ENCODE results near the gene FBXO10.
A peak's percentile ranks its signal among the peaks of the same experiment; 100 is the strongest.
"Not testable (repeated sequence)": the region's sequence is repeated elsewhere in the genome, so short reads cannot be mapped to it uniquely, and the experiment has no call there.

Gene FBXO10, protein sequence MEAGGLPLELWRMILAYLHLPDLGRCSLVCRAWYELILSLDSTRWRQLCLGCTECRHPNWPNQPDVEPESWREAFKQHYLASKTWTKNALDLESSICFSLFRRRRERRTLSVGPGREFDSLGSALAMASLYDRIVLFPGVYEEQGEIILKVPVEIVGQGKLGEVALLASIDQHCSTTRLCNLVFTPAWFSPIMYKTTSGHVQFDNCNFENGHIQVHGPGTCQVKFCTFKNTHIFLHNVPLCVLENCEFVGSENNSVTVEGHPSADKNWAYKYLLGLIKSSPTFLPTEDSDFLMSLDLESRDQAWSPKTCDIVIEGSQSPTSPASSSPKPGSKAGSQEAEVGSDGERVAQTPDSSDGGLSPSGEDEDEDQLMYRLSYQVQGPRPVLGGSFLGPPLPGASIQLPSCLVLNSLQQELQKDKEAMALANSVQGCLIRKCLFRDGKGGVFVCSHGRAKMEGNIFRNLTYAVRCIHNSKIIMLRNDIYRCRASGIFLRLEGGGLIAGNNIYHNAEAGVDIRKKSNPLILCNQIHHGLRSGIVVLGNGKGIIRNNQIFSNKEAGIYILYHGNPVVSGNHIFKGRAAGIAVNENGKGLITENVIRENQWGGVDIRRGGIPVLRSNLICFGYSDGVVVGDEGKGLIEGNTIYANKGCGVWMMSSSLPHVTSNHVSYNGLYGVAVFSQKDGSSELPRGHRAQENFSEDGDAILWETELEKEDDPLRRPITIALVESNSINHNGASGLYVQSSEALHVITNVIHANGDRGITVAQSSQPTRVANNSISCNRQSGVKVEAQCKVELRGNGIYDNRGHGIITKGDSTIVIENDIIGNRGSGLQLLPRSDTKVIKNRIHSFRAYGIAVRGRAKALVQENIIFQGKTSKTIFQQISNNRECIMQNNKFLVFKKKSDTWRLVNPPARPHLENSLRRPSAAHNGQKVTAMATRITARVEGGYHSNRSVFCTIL
- total RNA-seq = 1.2 to 1.6 reads per million in 2 donors

DNA sequence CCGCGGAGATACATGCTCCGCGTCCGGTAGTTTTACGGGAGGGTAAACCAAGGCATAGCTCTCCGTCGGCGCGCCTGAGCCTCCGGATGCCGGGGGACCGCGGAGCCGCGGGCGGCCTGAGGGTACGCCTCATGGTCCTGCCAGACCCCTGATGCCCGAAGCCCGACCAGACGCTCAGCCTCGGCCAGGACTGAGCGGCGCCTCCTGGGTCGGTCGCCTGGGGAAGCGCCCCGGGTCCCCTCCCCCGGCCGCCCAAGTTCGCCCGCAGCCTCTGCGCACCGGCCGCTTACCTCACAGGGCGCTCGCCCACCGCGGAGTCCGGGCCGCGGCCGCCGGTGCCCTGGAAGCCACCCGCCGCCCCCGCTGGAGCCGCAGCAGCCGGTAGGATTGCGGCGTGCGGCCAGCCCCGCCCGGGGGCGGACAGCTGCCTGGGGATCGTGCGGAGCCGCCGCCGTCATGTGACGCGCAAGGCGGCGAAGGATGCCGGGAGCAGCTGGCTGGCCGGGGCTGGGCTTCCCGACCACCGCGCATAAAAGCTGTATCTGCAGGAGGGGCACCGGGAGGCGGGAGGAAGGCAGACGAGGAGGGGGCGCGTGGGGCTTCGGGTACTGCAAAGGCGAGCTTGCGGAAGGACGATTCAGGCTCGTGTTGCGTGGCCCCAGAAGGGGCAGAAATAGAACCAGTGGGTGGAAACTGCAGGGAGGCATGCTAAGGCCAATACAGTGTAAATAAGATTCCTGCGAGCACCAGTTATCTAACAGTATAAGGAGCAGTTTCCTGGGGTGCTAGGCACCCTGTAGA lies at the start of gene FBXO10:
Gene FBXO10, minus strand, starts transcription at position 460 of the 801 bp plus-strand sequence. CDS start 34,612 bp downstream, outside the sequence.
- DNase-seq = peak in 3 of 5 experiments; percentile 16 to 67 (median 39)

DNA sequence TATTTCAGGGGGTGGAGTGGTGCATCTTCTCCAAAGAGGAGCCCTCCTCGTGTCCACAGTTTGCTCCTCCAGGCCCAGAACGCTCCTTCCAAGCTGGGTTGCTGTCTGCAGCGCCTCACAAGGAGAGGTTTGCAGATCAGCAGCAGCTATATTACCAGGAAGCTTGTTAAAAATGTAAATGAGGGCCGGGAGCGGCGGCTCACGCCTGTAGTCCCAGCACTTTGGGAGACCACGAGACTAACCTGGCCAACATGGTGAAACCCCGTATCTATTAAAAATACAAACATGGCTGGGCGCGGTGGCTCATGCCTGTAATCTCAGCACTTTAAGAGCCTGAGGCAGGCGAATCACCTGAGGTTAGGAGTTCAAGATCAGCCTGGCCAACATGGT lies 49.6 kb upstream of the FBXO10 start:
- no peak for DNase-seq

DNA sequence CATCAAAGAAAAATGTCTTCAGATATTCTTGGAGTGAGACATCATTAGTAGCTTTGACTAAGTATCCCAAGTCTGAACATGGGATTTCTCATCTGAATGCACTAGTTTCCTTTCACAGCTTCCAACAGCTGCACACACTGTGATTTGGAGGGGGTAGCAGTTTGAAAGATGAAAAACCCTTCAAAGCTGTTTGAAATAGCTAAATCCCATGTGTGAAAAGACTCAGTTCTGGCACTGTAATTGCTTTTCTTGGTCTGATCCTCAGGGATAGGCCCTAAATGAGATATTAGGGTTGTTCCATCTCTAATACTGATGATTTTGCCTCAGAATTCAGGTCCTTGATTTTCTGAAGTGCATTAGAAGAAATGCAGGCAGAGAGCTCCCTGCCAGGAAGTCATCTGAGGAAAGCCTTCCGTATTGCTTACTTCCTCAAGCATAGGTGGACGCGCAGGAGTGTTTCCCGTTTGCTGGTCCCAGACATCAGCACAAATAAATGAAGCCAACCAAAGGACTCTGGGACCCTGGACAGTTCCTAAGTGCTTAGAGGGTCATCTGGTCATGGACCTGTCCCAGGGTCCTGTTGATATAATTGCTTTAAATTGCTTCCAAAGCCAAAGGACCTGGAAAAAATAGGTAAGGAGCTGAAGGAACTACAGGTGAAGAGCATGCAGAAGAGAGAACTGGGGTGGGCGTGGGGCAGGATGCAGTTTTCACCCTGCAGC lies 49.0 kb upstream of the FBXO10 start:
- no peak for DNase-seq

DNA sequence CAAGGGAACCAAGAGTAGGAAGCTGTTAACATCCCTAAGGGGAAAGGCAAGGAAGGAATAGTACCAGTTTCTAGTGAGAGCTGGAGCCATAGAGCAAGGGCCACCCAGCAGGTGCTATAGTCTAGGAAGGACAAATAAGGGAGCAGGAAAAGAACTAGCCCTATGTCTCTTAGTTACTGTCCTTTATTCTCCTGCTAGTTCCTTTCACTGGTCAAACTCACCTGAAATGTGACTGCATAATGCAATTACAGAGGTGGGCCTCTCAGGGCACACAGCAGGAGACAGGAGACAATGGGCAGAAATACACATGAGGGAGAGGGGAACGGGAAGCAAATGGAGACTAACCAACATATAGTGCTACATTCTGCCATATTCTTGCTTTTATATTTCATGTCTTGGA lies 47.9 kb upstream of the FBXO10 start:
- DNase-seq = no peak

DNA sequence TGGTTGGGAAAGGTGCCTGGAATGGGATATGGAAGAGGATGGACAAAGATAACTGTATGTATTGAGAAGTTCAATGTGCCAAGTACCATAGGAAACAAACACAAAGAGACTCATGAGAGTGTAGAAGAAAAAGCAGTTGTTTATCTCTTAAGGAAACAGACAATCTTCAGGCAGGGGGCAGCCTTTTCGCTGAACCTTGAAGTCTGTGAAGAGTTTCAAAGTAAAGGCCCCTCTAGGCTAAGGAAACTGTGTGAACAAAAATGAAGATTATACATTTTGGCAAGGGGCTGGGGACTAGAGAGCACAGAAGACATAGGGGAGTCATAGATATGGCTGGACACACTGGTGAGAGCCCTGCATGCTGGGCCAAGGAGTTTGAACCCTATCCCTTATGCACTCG lies 47.1 kb upstream of the FBXO10 start:
- no peak for DNase-seq

DNA sequence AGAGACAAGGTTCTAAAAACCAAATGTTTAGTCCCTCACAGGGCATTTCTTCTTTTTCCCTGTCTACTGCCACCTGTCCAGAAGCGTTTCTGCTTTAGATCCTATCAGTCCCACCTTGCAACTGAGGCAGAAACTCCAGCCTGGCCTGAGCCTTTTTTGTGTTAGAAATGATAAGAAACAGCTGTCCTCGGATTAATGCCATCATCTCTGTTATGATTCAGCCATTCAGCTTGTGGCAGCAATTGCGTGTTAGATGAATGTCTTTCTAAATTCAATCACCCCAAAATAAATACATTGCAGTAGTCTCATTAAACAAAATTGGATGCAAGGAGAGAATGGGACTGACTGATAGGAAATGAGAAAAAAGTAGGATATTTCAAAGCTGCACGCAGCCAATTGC lies 46.3 kb upstream of the FBXO10 start:
- DNase-seq = no peak

DNA sequence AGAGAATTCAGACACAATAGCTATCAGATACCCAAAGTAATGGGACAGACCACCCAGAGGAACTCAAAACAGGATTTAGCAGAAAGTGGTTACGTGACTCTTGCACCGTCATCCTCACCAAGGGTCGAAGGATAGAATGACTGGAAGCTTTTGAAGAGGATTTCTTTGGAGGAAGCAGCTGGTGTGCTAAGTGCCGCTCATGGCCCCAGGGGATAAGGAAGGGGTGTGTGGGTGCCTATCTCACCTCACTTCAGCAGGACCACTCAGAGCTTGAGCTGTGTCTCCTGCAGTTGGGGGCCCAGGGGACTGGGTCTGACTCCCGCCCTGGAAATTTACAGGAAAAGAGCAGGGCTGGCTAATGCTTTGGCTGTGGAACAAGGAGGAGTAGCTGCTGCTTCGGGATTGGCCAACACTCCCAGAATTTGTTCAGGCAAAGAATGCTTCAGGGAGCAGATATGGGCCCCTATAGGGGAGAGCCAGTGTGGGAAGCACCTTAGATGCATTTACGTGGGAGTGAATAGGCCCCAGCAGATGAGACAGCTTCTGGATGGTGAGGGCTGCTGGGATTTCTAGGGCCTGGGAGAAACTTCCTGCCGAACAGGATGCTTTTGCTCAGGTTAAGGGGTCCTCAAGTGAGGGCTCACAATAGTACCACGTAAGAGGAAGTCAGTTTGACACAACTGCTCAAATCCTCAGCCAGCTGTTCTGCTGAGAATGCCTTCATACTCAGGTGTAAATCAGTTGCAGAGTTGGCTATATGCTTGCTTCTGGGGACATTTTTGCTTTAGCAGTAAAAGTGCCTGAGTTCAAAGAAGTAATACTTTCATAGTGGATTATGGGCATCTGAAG lies 45.3 kb upstream of the FBXO10 start:
- DNase-seq = no peak

DNA sequence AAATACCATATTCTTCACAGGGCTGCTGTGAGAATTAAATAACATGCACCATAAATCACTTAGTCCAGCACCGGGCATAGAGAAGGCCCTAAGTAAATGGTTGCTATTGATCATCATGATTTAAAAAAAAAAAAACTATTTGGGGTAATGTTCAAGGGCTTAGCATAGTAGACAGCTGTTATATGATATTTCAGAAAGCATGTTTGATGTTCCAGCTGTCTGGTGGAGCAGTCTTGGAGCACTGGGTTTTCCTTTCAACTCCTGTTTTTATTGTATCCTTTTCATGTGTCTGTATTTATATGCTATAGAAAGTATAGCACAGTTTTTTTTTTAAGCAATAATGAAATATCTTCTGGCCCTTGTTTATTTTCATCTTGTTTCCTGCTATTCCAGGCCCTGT lies 44.2 kb upstream of the FBXO10 start:
- DNase-seq = no peak

DNA sequence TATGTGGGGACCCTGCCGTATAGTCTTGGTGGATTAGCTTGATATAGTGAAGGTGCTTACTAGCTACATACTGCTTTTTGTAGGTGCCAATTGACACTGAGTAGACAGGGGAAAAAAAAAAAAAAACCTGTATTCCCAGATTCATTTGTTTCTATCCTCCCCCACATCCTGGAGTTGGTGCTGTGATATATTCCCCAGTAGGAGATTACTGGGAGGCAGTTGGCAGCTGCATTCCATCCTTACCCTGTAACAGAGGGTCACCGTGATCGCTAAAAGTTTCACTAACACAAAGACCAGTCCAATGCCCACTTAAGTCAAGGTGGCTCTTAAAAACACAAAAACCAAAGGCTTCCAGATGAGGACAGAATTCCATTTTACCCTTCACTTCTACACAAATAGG lies 43.6 kb upstream of the FBXO10 start:
- DNase-seq = no peak

DNA sequence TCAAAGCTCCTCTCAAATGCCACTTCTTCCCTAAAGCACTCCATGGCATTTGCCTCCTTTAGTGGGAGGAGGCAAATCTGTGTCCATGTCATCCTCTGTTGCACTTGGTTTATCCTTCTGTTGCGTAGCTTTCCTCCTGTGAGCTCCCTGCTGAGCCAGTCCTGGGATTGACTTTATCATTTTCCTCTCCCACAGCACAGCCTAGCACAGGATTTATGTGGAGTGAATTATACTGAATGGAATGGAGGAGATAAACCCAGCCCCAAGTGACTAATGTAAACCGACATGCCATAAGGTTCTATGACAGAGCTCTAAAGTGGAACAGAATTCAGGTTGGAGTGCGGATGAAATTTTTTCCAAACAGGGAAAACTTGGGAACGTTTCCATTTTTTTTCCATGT lies 42.6 kb upstream of the FBXO10 start:
- DNase-seq = no peak

DNA sequence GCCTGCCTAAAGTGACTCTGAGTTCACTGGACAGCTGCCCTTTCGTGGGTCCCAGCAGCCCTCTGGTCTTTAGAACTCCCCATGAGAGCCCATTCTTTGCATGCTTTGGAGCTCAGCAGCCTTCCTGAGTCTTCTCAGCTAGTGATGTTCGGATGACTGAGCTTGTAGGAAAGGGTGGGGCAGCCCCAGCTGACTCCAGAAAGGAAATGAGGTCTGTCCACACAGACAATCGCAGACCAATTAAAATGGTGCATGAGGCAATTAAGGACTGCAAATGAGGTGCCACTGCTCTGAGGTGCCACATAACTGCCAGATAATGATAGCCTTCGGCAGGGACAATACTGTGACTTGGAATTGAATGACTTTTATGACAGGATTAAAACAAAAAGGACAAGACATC lies 41.7 kb upstream of the FBXO10 start:
- peak in 1 of 5 experiments; percentile 6 for DNase-seq

DNA sequence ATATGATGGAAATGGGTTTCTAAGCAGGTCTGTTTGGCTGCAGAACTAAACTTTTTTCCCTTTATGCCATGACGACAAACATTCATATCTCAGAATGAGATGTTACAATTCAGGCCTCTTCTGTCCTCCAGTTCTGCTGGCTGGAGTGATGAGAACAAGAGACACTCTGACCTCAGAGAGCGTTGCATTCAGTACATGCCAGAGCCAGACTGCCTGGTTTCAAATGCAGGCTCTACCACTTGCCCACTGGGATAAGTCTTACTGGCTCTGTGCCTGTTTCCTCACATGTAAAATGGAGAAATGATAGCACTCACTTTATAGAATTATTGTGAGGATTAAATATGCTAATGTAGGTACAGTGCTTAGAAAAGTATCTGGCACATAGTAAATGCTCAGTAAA lies 41.0 kb upstream of the FBXO10 start:
- DNase-seq = no peak

DNA sequence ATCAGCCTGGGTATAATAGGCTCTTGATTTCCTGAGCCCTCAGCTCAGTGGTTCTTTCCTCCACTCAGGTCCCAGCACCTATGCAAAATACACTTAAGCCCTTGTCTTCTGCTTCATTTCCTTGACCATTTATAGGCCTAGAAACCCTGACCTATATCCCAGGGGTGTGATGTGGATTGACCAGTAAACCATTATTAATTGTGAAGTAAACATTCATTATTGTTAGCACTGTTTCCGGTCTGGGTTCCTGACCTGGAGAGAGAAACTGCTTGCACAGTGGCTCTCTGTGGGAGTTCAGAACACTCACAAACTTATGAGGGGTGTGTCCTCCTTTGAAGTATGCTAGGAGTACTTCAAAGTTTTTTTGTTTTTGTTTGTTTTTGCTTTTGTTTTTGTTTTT lies 35.8 kb upstream of the FBXO10 start:
- DNase-seq = no peak

DNA sequence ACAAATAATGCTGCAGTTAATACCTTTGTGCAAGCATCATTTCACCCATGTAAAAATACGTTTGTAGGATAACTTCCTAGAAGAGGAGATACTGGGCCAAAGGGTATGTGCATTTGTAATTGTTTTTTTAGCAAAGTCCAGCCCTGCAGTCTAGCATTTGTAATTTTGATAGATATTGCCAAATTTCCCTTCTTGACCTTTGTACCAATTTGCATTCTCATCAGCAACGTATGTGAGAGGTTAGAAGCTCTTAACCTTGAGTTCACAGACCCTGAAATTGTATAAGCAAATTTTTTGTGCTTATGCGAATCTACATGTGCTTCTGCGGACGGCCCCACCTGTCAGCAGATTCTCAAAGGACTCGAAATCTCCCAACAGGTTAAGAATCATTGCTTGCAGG lies 34.8 kb upstream of the FBXO10 start:
- DNase-seq = no peak

DNA sequence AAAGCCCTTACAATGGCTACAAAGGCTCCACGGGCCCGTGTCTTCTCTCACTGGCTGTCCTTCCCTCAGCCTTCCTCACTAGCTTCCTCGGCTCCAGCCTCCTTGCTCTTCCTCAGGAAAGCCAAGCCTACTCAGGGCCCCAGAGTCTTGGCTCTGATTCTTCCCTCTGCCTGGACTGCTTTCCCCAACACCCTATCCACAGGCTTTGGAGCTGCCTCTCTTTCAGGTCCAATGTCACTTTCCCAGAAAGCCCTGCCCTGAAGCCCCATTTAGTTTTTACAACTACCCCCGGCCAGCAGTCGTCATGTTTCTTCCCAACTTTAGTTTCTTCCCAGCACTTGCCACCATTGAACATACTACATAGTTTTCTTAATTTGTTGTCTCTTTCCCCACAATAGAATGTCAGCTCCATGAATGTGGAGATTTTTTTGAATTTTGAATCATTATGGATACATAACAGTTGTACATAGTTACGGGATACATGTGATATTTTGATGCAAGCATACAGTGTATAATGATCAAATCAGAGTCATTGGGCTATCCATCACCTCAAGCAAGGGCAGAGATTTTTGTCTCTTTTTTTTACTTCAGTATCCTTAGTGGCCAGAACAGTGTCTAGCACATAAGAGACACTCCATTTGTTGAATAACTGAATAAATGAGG lies 33.7 kb upstream of the FBXO10 start:
- no peak for DNase-seq

DNA sequence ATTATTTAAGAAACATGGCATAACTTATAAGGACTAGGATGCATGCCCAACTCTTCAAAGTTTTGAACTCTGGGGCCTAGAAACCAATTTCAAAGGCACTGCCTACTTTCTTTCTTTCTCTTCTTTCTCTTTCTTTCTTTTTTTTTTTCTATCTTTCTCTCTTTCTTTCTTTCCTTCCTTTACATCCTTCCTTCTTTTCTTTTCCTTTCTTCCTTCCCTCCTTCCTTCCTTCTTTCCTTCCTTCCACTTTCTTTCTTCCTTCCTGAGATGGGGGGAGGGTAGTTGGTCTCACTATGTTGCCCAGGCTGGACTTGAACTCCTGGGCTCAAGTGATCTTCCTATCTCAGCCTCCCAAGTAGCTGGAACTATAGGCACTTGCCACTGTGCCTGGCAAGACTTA lies 32.1 kb upstream of the FBXO10 start:
- no peak for DNase-seq

DNA sequence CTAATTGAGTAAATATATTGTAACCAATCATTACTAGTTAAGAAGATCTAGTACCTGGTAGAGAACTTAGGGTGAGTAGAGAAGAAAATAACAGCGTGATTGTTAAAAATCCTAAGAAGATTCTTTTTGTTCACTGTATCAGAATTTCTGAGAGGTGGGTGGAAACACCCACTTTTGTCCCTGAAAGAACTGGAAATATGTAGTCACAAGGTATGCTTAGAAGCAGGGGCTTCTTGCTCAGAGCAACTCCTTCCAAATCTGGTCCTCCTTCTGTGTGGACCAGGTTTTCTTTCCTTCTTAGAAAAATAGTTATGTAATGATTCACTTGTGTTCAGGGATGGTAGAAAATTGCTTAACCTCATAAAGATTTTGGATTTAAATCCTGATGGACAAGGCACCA lies 28.1 kb upstream of the FBXO10 start:
- no peak for DNase-seq

DNA sequence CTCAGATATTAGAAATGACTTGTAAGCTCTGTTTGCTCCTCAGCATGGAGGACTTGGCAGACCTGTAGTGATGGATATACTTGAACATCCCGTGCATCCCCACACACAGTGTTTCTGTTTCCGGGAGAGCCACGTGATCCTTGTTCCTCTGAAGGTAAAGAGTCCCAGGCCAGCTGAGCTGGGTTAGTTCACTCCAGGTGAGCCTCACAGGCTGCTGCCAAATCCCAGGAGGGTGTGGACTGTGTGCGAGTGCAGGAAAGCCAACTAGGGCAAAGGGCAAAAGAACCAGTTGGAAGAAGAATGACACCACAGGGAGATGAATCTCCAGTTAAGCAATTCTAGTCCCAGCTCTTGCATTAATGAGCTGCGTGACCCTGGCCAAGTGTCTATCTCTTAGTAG lies 26.6 kb upstream of the FBXO10 start:
- DNase-seq = no peak

DNA sequence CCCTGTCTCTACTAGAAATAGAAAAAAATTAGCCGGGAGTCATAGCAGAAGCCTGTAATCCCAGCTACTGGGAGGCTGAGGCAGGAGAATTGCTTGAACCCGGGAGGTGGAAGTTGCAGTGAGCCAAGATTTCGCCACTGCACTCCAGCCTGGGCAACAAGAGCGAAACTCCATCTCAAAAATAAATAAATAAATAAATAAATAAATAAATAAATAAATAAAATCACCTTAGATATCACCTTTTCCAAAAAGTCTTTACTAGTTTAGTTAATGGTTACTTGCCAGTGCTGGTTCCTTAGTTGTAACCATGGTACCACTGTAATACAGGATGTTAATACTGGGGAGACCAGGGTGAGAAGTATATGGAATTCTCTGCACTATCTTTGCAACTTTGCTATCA lies 25.9 kb upstream of the FBXO10 start:
- DNase-seq = not testable (repeated sequence)

DNA sequence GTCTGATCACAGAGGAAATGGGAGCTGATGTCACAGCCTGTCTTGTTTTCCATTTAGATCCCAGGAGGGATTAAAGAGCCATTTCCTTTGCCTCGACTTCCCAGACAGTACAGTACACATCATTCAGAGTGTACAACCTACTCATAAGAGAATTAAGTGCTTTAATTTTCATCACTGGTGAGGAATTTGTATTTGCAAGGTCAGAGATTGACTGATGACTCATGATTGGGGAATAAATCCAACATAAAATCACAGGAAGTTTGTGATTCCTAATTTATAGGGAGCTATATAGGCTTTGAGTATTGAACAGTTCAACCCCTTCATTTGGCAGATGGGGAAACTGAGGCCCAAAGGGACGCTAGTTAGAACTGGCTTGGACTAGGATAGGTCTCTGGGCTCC lies 20.3 kb upstream of the FBXO10 start:
- no peak for DNase-seq
